GM21529 (cell line): ENCODE results near the gene KRTAP2-4.
"Not testable (repeated sequence)": the region's sequence is repeated elsewhere in the genome, so short reads cannot be mapped to it uniquely, and the experiment has no call there.

Source experiments
- ATAC-seq: cut with Tn5 transposase; IDR thresholded peaks from one replicate; pipeline ENCODE4 v1.9.1; 2021; ENCODE audit not compliant: unreplicated experiment

KRTAP2-4 gene

GRCh38 chr17:41065829-41066624 is at the start of gene KRTAP2-4:
Gene KRTAP2-4 (minus strand): TSS chr17:41065879. CDS start chr17:41065845, 34 bp downstream.
- ATAC-seq = no peak

GRCh38 chr17:41111151-41111885 is 45.6 kb upstream of the KRTAP2-4 start:
- ATAC-seq = no peak

- not testable (repeated sequence) for ATAC-seq
These were observed 43.2 kb upstream of the KRTAP2-4 start for GRCh38 chr17:41108728-41109386.

- ATAC-seq = no peak
These were observed 42.3 kb upstream of the KRTAP2-4 start for GRCh38 chr17:41107941-41108450.

GRCh38 chr17:41105347-41105746 is 39.7 kb upstream of the KRTAP2-4 start, which contains the start of gene KRTAP4-9:
Gene KRTAP4-9 (plus strand): TSS chr17:41105389. CDS start chr17:41105389, 0 bp downstream.
- ATAC-seq = not testable (repeated sequence)

- ATAC-seq = not testable (repeated sequence)
These were observed 38.8 kb upstream of the KRTAP2-4 start for GRCh38 chr17:41104386-41105038.

- no peak for ATAC-seq
These were observed 38.2 kb upstream of the KRTAP2-4 start for GRCh38 chr17:41103896-41104295.

GRCh38 chr17:41101586-41102259 is 36.0 kb upstream of the KRTAP2-4 start, which contains the start of gene KRTAP4-16:
Gene KRTAP4-16 (minus strand): TSS chr17:41102209. CDS start chr17:41102209, 0 bp downstream.
- no peak for ATAC-seq

GRCh38 chr17:41099682-41100480 is 34.2 kb upstream of the KRTAP2-4 start:
- ATAC-seq = not testable (repeated sequence)

- ATAC-seq = no peak
These were observed 32.8 kb upstream of the KRTAP2-4 start for GRCh38 chr17:41098481-41098880.

GRCh38 chr17:41098042-41098441 is 32.4 kb upstream of the KRTAP2-4 start, which contains the start of gene KRTAP4-8:
Gene KRTAP4-8 (minus strand): TSS chr17:41098142. CDS start chr17:41098084, 58 bp downstream.
- no peak for ATAC-seq

GRCh38 chr17:41096055-41096454 is 30.4 kb upstream of the KRTAP2-4 start:
- ATAC-seq = no peak

- not testable (repeated sequence) for ATAC-seq
These were observed 23.2 kb upstream of the KRTAP2-4 start for GRCh38 chr17:41088760-41089352.

GRCh38 chr17:41084100-41084856 is 18.6 kb upstream of the KRTAP2-4 start, which contains the start of gene KRTAP4-7:
Gene KRTAP4-7 (plus strand): TSS chr17:41084150. CDS start chr17:41084207, 57 bp downstream.
- not testable (repeated sequence) for ATAC-seq

GRCh38 chr17:41083427-41083826 is 17.7 kb upstream of the KRTAP2-4 start:
- not testable (repeated sequence) for ATAC-seq

- ATAC-seq = no peak
These were observed 16.9 kb upstream of the KRTAP2-4 start for GRCh38 chr17:41082626-41083025.

- no peak for ATAC-seq
These were observed 11.1 kb upstream of the KRTAP2-4 start for GRCh38 chr17:41076788-41077187.

- ATAC-seq = no peak
These were observed 8.0 kb upstream of the KRTAP2-4 start for GRCh38 chr17:41073676-41074075.
